HepG2 (cell line): ENCODE data around the gene HAT1. TPM values are rescaled to one million over a fixed set of nuclear protein-coding genes. Genes with fewer than 3 reads are reported as not detected.

Experiments
- CENPT ChIP-seq: sonication (generic); formaldehyde crosslinking; IDR thresholded peaks from 2 replicates; pipeline ENCODE4 v1.8.0; 2022; ENCODE audit warnings: low read depth, mild to moderate bottlenecking, moderate library complexity, missing genetic modification reagents
- FLYWCH1 ChIP-seq: sonication (generic); formaldehyde crosslinking; IDR thresholded peaks from 2 replicates; pipeline ENCODE4 v1.8.1; 2023; ENCODE audit warnings: mild to moderate bottlenecking, missing genetic modification reagents
- MED1 ChIP-seq: sonication (generic); formaldehyde crosslinking; IDR thresholded peaks from 2 replicates; pipeline ENCODE4 v1.4.0; 2020; ENCODE audit warnings: missing genetic modification reagents
- NCOA2 ChIP-seq: sonication (generic); formaldehyde crosslinking; IDR thresholded peaks from 2 replicates; pipeline ENCODE4 v1.8.0; 2022; ENCODE audit warnings: inconsistent platforms
- NFYB ChIP-seq: sonication (generic); formaldehyde crosslinking; IDR thresholded peaks from 2 replicates; pipeline ENCODE4 v1.4.0; 2020; ENCODE audit warnings: missing genetic modification reagents
- NR2F6 ChIP-seq, 2 experiments: IDR thresholded peaks; 2 replicates each; pipeline ENCODE4 v1.6.1; 2016; ENCODE audit warnings: antibody characterized with exemption in 1 of 2, mild to moderate bottlenecking in 1 of 2
- PAWR ChIP-seq: sonication (generic); formaldehyde crosslinking; IDR thresholded peaks from 2 replicates; pipeline ENCODE4 v1.4.0; 2020; ENCODE audit warnings: missing genetic modification reagents, mild to moderate bottlenecking, borderline replicate concordance
- POLR2AphosphoS5 ChIP-seq: IDR thresholded peaks from 2 replicates; pipeline ENCODE4 v1.6.1; 2012; ENCODE audit warnings: low read depth, low read length
- RFX1 ChIP-seq: fragments of 450-650 bp; IDR thresholded peaks from 2 replicates; pipeline ENCODE4 v1.6.1; 2017
- SNAPC2 ChIP-seq: sonication (generic); formaldehyde crosslinking; IDR thresholded peaks from 2 replicates; pipeline ENCODE4 v1.8.1; 2022; ENCODE audit warnings: mild to moderate bottlenecking, missing genetic modification reagents
- SOX13 ChIP-seq, 3 experiments: fragments of 450-650 bp in 1 of 3; sonication (generic) in 1 of 3; formaldehyde crosslinking in 1 of 3; IDR thresholded peaks in 2 of 3; conservative IDR thresholded peaks in 1 of 3; 2 replicates each; pipeline versions ENCODE4 v1.5.0 to v1.6.1; 2016 to 2020; ENCODE audit warnings: antibody characterized with exemption in 1 of 3, mild to moderate bottlenecking in 1 of 3, missing compliant biosample characterization in 1 of 3, missing genetic modification reagents in 1 of 3, moderate library complexity in 1 of 3
- ZBTB3 ChIP-seq: sonication (generic); formaldehyde crosslinking; IDR thresholded peaks from 2 replicates; pipeline ENCODE4 v1.4.0; 2020; ENCODE audit warnings: low read depth, mild to moderate bottlenecking, moderate library complexity, missing genetic modification reagents, borderline replicate concordance
- ZFP36L1 ChIP-seq: sonication (generic); formaldehyde crosslinking; IDR thresholded peaks from 2 replicates; pipeline ENCODE4 v1.8.0; 2022; ENCODE audit warnings: mild to moderate bottlenecking, missing genetic modification reagents, moderate library complexity
- ZIK1 ChIP-seq: sonication (generic); formaldehyde crosslinking; IDR thresholded peaks from 2 replicates; pipeline ENCODE4 v1.5.0; 2020; ENCODE audit warnings: mild to moderate bottlenecking, low read depth, missing genetic modification reagents, borderline replicate concordance
- ZNF143 ChIP-seq: sonication (generic); formaldehyde crosslinking; IDR thresholded peaks from 2 replicates; pipeline ENCODE4 v1.4.0; 2020; ENCODE audit warnings: missing genetic modification reagents
- ZNF326 ChIP-seq: sonication (generic); formaldehyde crosslinking; IDR thresholded peaks from 2 replicates; pipeline ENCODE4 v1.4.0; 2020; ENCODE audit warnings: missing genetic modification reagents, borderline replicate concordance
- ZNF619 ChIP-seq: sonication (generic); formaldehyde crosslinking; IDR thresholded peaks from 2 replicates; pipeline ENCODE4 v1.4.0; 2020; ENCODE audit warnings: mild to moderate bottlenecking, missing genetic modification reagents
- ZNF746 ChIP-seq: sonication (generic); formaldehyde crosslinking; IDR thresholded peaks from 2 replicates; pipeline ENCODE4 v1.8.0; 2022; ENCODE audit warnings: mild to moderate bottlenecking, missing genetic modification reagents
- ZNF792 ChIP-seq: IDR thresholded peaks from 2 replicates; pipeline ENCODE4 v1.6.1; 2016
- ZSCAN20 ChIP-seq: sonication (generic); formaldehyde crosslinking; IDR thresholded peaks from 2 replicates; pipeline ENCODE4 v1.4.0; 2020; ENCODE audit warnings: missing genetic modification reagents, mild to moderate bottlenecking, borderline replicate concordance
- polyA plus RNA-seq, 8 experiments: library from polyadenylated mRNA; depleted of rRNA in 3 of 8; stranded (reverse) in 7 of 8; unstranded in 1 of 8; fragments of >200 nt; fragmentation: Illumina TruSeq in 4 of 8; extraction: Trizol in 4 of 8; gene quantifications; 2 replicates each; pipeline versions ENCODE4 v1.2.1 to v1.2.3, GENCODE V29; 2011 to 2016; ENCODE audit warnings: low read depth in 4 of 8, missing spikeins in 1 of 8, mixed read lengths in 1 of 8; ENCODE audit not compliant: insufficient read depth in 1 of 8
- total RNA-seq, 5 experiments: library from RNA; depleted of rRNA; stranded (reverse); fragments of >200 nt; fragmentation: Illumina TruSeq; extraction: Trizol; gene quantifications; 2 replicates each; pipeline ENCODE4 v1.2.3, GENCODE V29; 2016; ENCODE audit warnings: low read depth in 1 of 5
- TF ChIP-seq, protein P1 (sequence below): IDR thresholded peaks from 2 replicates; pipeline ENCODE4 v1.6.1; 2016; ENCODE audit warnings: control low read depth
- TF ChIP-seq, protein P2 (sequence below): sonication (generic); formaldehyde crosslinking; IDR thresholded peaks from 2 replicates; pipeline ENCODE4 v1.8.0; 2022; ENCODE audit warnings: missing genetic modification reagents, mild to moderate bottlenecking, moderate library complexity, borderline replicate concordance
- TF ChIP-seq, protein P3 (sequence below): sonication (generic); formaldehyde crosslinking; conservative IDR thresholded peaks from 2 replicates; pipeline ENCODE4 v1.8.0; 2022; ENCODE audit warnings: missing genetic modification reagents
- TF ChIP-seq, protein P4 (sequence below): sonication (generic); formaldehyde crosslinking; IDR thresholded peaks from 2 replicates; pipeline ENCODE4 v1.5.1; 2020; ENCODE audit warnings: missing genetic modification reagents, mild to moderate bottlenecking, borderline replicate concordance

Gene HAT1
- total and polyA plus RNA-seq, 2 of the 13 experiments (the other 11 are each of a cell fraction or from before 2014, with no cell fraction given), result 45.4 to 119 TPM

DNA sequence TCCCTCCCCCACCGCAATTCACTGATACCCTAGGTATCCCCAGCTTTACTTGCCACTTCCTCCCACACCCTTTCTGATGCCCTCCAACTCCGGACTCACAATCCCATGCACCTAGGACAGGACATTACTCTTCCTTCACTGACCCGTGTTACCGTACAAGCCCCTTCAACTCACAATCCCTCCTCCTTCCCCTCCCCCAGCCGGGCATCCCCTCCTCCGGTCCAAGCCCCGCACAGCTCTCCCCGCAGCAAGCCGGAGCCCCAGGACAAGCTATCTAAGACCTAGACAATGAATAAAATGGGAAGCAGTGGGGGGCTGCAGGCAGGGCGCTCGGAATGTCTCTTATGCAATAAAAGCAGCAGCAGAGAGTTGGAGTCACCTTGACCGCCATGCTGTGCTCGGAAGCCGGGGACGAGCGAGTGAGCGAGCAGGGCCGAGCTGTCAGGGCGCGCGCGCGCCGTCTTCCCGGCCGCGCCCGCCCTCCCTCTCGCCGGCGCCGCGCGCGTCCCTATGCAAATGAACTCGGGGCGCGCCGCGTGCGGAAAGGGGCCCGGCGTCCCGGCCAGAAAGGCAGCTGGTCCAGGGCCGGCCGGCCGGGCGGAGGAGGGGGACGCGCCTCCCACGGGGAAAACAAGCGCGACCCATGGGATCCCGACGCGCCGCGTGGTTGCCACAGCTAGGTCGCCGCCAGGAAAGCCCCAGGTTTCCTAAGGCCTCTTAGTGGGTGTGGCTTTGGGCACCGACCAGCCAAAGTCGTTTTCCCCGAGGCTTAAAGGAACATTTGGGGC, 28.2 kb upstream of the HAT1 start, which contains the start of gene SLC25A12 (continued):
- TF ChIP-seq, protein P1, sequence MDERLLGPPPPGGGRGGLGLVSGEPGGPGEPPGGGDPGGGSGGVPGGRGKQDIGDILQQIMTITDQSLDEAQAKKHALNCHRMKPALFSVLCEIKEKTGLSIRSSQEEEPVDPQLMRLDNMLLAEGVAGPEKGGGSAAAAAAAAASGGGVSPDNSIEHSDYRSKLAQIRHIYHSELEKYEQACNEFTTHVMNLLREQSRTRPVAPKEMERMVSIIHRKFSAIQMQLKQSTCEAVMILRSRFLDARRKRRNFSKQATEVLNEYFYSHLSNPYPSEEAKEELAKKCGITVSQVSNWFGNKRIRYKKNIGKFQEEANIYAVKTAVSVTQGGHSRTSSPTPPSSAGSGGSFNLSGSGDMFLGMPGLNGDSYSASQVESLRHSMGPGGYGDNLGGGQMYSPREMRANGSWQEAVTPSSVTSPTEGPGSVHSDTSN, result no peak
- no peak; the same call in 1 of the 2 replicates for TF ChIP-seq ZSCAN20 (CRISPR knock-in tag)
- no peak for TF ChIP-seq CENPT (CRISPR knock-in tag)
- no peak for TF ChIP-seq FLYWCH1 (CRISPR knock-in tag)
- no peak for TF ChIP-seq ZNF326 (CRISPR knock-in tag)
- peak; percentile 45; the same call in 1 of the 2 replicates for TF ChIP-seq POLR2AphosphoS5
- TF ChIP-seq NCOA2, result no peak
- TF ChIP-seq ZFP36L1 (CRISPR knock-in tag), result no peak
- no peak for TF ChIP-seq NFYB (CRISPR knock-in tag)
- TF ChIP-seq SOX13 (IDR thresholded peaks at IDR 0.05), result no peak
- 0 out of 4 replicates have a peak, but pooled peaks of 1 of the 2 experiments have one; percentile 8 for TF ChIP-seq SOX13 (CRISPR knock-in tag; conservative IDR thresholded peaks at IDR 0.05 in 1 of 2, IDR thresholded peaks at IDR 0.05 in 1 of 2)
- TF ChIP-seq NR2F6 (IDR thresholded peaks at IDR 0.05), result no peak
- TF ChIP-seq NR2F6 (CRISPR knock-in tag; IDR thresholded peaks at IDR 0.05), result no peak
- TF ChIP-seq SNAPC2 (CRISPR knock-in tag), result no peak
- TF ChIP-seq ZNF746 (CRISPR knock-in tag), result 0 out of 2 replicates have a peak, but pooled peaks have one; percentile 6
- TF ChIP-seq ZBTB3 (CRISPR knock-in tag), result 0 out of 2 replicates have a peak, but pooled peaks have one; percentile 65
- no peak for TF ChIP-seq ZNF143 (CRISPR knock-in tag)
- TF ChIP-seq PAWR (CRISPR knock-in tag), result no peak
- TF ChIP-seq MED1 (CRISPR knock-in tag), result peak; percentile 14; the same call in 1 of the 2 replicates
- TF ChIP-seq, protein P2, sequence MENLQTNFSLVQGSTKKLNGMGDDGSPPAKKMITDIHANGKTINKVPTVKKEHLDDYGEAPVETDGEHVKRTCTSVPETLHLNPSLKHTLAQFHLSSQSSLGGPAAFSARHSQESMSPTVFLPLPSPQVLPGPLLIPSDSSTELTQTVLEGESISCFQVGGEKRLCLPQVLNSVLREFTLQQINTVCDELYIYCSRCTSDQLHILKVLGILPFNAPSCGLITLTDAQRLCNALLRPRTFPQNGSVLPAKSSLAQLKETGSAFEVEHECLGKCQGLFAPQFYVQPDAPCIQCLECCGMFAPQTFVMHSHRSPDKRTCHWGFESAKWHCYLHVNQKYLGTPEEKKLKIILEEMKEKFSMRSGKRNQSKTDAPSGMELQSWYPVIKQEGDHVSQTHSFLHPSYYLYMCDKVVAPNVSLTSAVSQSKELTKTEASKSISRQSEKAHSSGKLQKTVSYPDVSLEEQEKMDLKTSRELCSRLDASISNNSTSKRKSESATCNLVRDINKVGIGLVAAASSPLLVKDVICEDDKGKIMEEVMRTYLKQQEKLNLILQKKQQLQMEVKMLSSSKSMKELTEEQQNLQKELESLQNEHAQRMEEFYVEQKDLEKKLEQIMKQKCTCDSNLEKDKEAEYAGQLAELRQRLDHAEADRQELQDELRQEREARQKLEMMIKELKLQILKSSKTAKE (CRISPR knock-in tag), result no peak
- TF ChIP-seq, protein P3, sequence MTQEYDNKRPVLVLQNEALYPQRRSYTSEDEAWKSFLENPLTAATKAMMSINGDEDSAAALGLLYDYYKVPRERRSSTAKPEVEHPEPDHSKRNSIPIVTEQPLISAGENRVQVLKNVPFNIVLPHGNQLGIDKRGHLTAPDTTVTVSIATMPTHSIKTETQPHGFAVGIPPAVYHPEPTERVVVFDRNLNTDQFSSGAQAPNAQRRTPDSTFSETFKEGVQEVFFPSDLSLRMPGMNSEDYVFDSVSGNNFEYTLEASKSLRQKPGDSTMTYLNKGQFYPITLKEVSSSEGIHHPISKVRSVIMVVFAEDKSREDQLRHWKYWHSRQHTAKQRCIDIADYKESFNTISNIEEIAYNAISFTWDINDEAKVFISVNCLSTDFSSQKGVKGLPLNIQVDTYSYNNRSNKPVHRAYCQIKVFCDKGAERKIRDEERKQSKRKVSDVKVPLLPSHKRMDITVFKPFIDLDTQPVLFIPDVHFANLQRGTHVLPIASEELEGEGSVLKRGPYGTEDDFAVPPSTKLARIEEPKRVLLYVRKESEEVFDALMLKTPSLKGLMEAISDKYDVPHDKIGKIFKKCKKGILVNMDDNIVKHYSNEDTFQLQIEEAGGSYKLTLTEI, result no peak
- no peak for TF ChIP-seq ZNF619 (CRISPR knock-in tag)
- no peak for TF ChIP-seq ZIK1 (CRISPR knock-in tag)
- no peak; the same call in 1 of the 2 replicates for TF ChIP-seq ZNF792 (CRISPR knock-in tag)
- TF ChIP-seq RFX1, result no peak
- TF ChIP-seq, protein P4, sequence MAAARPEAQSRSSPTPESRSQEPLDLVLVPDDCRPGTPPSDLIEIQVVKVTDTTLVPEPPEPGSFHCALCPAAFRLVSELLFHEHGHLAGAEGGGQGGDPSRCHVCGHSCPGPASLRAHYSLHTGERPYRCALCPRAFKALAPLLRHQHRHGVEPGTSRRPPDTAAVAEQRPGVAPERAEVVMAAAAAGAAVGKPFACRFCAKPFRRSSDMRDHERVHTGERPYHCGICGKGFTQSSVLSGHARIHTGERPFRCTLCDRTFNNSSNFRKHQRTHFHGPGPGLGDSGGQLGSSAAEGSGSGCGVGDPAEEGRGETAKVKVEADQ, result peak; percentile 91
